ENCODE results near the gene HHAT.

The HHAT gene

GRCh38 chr1:210328746-210329503 lies at the start of gene HHAT:
Gene HHAT (plus strand): TSS chr1:210328902. CDS start chr1:210348976, 20,074 bp downstream.
- peak; percentile 10 to 21 for DNase-seq (ENCODE audit: low read depth in 2 of 2, low spot score in 1 of 2)

- no peak for DNase-seq (ENCODE audit: low read depth in 2 of 2, low spot score in 1 of 2)
These were observed 48.5 kb upstream of the HHAT start for GRCh38 chr1:210280221-210280620.

- no peak for DNase-seq (ENCODE audit: low read depth in 2 of 2, low spot score in 1 of 2)
These were observed 40.6 kb upstream of the HHAT start for GRCh38 chr1:210288116-210288515.

- DNase-seq (ENCODE audit: low read depth in 2 of 2, low spot score in 1 of 2): no peak
These were observed 39.5 kb upstream of the HHAT start for GRCh38 chr1:210289248-210289647.

GRCh38 chr1:210291081-210291764 lies 37.5 kb upstream of the HHAT start:
- DNase-seq (ENCODE audit: low read depth in 2 of 2, low spot score in 1 of 2): no peak

GRCh38 chr1:210291786-210292230 lies 36.9 kb upstream of the HHAT start:
- DNase-seq (ENCODE audit: low read depth in 2 of 2, low spot score in 1 of 2): no peak

- no peak for DNase-seq (ENCODE audit: low read depth in 2 of 2, low spot score in 1 of 2)
These were observed 36.4 kb upstream of the HHAT start for GRCh38 chr1:210292231-210292871.

- DNase-seq (ENCODE audit: low read depth in 2 of 2, low spot score in 1 of 2): no peak
These were observed 35.5 kb upstream of the HHAT start for GRCh38 chr1:210293171-210293607.

GRCh38 chr1:210294999-210295745 lies 33.5 kb upstream of the HHAT start:
- no peak for DNase-seq (ENCODE audit: low read depth in 2 of 2, low spot score in 1 of 2)

GRCh38 chr1:210296682-210297081 lies 32.0 kb upstream of the HHAT start:
- DNase-seq (ENCODE audit: low read depth in 2 of 2, low spot score in 1 of 2): no peak

GRCh38 chr1:210298296-210298695 lies 30.4 kb upstream of the HHAT start:
- DNase-seq (ENCODE audit: low read depth in 2 of 2, low spot score in 1 of 2): no peak

GRCh38 chr1:210298936-210299335 lies 29.8 kb upstream of the HHAT start:
- DNase-seq (ENCODE audit: low read depth in 2 of 2, low spot score in 1 of 2): no peak

GRCh38 chr1:210299501-210299900 lies 29.2 kb upstream of the HHAT start:
- DNase-seq (ENCODE audit: low read depth in 2 of 2, low spot score in 1 of 2): no peak

- DNase-seq (ENCODE audit: low read depth in 2 of 2, low spot score in 1 of 2): no peak
These were observed 27.6 kb upstream of the HHAT start for GRCh38 chr1:210300923-210301614.

- no peak for DNase-seq (ENCODE audit: low read depth in 2 of 2, low spot score in 1 of 2)
These were observed 27.1 kb upstream of the HHAT start for GRCh38 chr1:210301615-210302000.

GRCh38 chr1:210302501-210302900 lies 26.2 kb upstream of the HHAT start:
- DNase-seq (ENCODE audit: low read depth in 2 of 2, low spot score in 1 of 2): no peak

GRCh38 chr1:210303391-210303790 lies 25.3 kb upstream of the HHAT start:
- DNase-seq (ENCODE audit: low read depth in 2 of 2, low spot score in 1 of 2): no peak

- no peak for DNase-seq (ENCODE audit: low read depth in 2 of 2, low spot score in 1 of 2)
These were observed 18.0 kb upstream of the HHAT start for GRCh38 chr1:210310562-210311153.

- no peak for DNase-seq (ENCODE audit: low read depth in 2 of 2, low spot score in 1 of 2)
These were observed 16.8 kb upstream of the HHAT start for GRCh38 chr1:210311726-210312493.

Data from stimulated activated CD8-positive, alpha-beta memory T cell treated with anti-CD3 and anti-CD28 coated beads, Interleukin-4, amount 100 ng/mL, for 4 hours (primary cell).